HG03025 (cell line): ENCODE results near the gene GSTCD.
"Not testable (repeated sequence)": the region's sequence is repeated elsewhere in the genome, so short reads cannot be mapped to it uniquely, and the experiment has no call there.

Experiments
- ATAC-seq: cut with Tn5 transposase; IDR thresholded peaks from one replicate; pipeline ENCODE4 v1.9.1; 2021; ENCODE audit warnings: mild to moderate bottlenecking, moderate library complexity; ENCODE audit not compliant: unreplicated experiment, low FRiP score

The GSTCD gene, protein sequence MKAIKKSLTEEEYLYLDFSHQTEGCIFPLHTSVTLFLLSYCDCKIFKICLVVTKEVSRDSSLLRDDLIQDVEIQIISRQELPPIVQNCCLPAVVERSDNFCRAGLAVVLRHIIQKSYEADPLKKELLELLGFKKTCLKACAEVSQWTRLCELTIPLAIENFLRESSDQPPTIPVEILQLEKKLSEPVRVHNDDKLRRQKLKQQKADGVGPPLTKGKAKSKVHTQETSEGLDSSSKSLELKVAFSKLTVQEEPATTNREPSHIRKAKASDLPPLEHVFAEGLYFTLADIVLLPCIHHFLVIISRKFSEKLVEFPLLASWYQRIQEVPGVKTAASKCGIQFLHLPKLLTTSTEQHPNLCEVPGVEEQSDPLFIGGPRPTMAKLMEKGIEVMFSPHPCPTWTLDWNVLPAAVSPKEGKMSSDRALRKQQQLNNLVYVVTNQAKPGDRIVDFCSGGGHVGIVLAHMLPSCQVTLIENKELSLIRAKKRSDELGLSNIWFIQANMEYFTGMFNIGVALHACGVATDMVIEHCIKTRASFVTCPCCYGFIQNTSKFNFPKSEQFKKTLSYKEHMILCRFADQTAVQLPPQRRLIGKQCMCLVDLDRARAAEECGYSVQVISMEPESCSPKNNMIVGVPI

DNA sequence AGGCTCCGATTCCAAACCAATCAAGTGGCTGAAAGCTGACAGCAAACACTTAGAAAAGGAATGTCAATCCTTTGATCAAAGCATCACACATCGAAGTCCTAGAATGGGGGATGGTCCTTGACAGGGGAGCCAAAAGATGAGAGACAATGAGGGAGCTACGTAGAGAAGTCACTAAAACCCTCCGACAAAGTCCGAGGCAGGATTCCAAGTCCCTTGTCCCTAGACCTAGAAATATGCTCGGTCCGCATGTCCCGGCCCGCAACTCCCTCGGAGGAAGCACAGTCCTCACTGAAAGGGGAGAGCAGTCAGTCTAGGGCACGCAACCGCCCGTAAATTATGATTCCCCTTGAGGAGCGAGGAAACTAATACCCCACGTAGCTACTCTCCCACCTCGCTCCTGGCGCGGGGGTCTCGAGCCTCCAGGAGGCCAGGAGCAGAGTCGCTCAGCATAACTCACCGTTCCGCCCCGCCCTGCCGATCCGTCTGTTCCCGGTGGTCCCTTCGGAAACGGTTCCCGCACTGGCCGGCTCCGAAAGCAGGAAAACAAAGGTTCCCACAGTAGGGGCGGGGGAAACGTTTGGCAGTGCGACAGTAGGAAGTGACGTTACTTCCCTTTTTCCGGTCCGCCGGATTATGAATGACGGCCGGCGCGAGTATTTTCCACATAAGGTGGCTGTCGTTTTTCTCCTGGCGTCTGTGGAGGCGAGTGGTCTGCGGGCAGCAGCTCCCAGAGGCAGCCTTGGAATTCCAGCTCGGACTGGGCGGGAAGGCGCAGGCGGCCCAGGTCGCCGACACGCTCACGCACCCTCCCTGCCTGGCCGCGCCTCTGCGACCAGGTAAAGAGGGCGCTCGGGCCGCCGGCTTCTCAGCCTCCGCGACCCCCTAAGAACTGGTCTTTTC lies at the start of gene GSTCD, which contains the start of gene INTS12:
GSTCD (plus strand) TSS at position 604 of the 900 bp plus-strand sequence. CDS start 8,830 bp downstream, outside the sequence.
INTS12 (minus strand) TSS at position 509 of the 900 bp plus-strand sequence. CDS start 8,684 bp downstream, outside the sequence.
- peak; percentile 82 for ATAC-seq

DNA sequence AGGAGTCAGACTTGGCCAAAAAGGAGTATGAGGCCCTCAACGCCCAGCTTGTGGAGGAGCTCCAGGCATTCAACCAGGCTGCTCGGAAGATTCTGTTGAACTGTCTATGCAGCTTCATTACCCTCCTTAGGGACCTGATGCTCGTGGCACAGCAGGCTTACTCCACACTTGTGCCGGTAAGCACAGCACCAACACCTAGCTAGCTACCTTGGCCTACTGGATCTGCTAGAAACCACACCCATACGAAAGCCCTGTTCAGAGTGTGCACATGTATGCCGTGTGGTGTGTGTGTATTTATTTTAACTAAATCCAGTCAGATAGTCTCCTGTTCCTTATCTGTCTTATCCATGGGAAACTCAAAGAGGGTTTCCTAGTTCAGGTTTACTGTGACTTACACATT lies 49.4 kb upstream of the GSTCD start:
- ATAC-seq: no peak

DNA sequence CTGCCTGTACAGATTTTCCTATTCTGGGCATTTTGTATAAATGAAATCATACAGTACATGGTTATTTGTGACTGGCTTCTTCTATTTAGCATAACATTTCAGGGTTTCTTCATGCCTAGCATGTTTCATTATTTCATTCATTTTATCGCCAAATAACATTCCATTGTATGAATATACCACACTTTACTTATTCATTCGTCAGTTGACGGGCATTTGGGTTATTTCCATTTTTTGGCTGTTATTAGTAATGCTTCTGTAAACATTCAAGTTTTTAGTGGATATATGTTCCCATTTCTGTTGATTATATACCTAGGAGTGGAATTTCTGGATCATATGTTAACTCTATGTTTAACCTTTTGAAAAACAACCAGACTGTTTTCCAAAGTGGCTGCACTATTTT lies 47.6 kb upstream of the GSTCD start:
- ATAC-seq: no peak

DNA sequence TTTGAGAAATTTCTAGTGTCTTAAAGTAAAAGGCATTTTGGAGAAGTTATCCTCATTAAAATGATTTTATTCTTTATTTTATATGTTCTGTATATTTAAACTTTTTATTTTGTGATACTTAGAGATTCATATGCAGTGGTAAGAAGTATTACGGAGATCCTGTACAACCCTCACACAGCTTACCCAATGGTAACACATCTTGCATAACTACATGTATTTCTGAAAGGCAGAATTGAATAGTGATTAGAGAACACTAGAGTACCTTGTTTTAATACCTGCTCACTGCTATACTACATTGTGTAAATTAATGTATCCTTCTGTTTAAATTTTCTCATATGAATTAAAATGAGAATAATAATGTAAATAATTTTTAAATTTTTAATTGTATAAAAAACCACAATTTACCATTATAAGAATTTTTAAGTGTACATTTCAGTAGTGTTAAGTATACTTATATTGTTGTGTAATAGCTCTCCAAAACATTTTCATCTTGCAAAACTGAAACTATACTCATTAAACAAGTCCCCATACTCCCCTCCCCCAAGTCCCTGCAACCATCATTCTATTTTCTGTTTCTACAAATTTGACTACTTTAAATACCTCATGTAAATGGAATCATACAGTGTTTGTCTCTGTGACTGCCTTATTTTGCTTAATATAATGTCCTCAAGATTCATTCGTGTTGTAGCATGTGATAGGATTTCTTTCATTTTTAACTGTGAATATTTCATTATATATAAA lies 45.5 kb upstream of the GSTCD start:
- ATAC-seq: no peak

DNA sequence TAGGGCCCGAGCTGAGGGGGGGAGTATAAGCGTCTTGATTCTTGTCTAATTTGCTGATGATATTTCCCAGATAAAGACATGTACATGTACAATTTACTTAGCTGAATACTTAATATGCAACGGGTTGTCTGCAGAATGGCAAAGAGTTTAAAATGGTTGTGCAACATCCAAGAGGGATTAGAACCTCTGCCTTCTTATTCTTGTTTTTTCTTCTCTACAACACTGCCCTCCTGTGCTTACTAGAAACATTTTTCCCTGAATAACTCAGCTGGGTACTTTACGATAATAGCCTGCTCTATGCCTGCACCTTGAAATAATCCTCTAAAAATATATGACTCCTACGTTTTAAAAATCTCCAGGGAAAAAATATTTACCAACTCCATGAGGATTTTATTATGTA lies 41.9 kb upstream of the GSTCD start:
- ATAC-seq: no peak

DNA sequence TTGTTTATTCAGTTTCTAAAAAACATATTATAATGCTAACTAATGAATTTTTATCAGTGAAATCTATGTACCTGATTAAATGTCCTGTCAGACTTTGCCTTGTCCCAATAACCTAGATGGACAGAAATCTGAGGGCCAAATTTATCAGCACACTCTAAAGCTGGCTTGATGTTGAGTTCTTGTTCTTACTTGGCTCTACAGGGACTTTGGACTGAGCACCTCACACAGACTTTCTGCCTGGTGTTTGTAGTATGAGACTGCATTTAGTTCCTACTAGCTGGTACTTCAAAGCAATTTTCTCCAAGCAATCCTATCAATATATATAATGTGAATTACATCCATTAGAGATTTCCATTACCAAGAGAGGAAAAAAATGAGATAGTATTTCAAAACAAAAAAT lies 37.9 kb upstream of the GSTCD start:
- ATAC-seq: no peak

DNA sequence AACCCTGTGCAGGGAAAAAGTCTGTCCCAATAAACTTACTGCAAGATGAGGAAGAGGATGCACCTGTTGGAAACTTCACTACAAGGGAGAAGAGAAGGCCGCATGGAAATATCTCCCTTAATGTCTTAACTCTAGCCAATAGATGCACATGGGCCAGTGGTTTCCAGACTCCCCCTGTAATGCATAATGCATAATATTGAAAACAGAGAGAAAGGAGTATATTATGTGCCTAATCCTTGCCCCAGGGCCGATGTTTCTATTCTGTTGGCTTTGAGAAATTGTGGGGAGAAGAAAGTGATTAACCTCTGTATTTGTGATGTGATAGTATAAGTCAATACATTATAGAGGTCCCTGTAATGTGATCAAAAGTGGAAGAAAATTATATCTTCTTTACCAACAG lies 37.3 kb upstream of the GSTCD start:
- ATAC-seq: no peak

DNA sequence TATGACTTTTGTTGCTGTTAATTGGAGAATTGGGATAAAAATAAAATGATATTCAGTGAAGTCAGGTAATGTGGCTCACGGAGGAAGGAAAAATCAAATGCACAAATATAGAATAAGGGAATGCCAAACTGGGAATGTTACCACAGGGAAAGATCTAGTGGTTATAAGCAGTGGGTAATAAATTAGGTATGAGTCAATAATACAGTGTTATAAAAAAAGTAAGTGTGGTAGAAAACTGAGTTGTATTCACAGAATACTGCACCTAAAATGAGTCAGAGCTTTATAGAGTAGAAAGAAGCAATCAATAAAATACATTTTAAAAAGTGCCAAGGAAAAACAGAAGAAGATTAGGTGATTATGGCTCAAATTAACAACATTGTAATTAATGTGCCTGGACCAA lies 34.6 kb upstream of the GSTCD start:
- ATAC-seq: no peak

DNA sequence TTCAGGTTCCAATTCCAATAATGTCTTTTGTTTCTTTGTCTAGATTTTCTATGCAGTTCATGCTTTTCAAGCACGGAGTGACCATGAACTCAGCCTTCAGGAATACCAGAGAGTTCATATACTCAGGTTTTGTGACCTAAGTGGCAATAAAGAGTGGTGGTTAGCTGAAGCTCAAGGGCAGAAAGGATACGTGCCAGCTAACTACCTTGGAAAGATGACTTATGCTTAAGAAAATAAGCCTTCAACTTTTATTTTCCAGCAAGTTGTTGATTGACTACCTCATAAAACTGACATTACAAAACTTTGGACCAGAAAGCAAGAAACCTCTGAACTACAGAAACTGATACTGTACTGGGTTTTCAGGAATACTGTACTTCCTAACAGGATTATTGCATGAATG lies 30.9 kb upstream of the GSTCD start:
- no peak for ATAC-seq

DNA sequence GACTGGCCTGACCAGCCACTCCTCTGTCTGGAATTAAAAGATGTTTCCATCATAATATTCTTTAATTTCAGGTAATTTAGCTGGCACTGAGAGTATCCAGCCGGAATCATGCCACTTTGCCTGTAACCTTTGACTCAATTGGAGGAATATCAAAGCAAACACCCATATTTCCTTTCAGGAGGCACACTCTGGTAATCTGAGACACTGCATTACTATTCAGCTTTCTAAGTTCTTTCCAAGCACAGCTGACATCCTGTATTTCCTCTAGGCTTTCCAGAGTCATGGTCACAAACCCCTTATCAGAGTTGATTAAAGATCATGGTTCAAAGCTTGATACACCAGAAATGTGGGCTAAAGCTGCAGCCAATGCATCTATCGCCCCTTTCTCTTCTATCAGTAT lies 29.4 kb upstream of the GSTCD start:
- ATAC-seq: no peak

DNA sequence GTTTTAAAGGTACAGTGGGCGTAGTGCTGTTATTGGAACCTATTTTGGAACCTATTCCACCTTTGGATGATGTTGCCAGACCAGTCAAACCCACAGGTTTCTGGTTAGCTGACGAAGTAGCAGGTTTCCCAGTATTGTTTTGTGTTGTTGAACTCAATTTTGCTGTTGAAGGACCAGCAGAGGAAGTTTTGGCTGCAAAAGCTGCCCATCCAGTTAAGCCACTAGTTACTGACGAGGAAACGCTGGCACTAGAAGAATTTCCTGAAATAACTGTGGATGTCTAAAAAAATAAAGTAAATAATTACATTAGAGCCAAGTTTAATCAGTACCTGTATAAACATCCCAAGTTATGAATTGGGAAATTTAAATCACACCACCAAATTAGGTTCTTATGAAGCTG lies 25.5 kb upstream of the GSTCD start:
- no peak for ATAC-seq

DNA sequence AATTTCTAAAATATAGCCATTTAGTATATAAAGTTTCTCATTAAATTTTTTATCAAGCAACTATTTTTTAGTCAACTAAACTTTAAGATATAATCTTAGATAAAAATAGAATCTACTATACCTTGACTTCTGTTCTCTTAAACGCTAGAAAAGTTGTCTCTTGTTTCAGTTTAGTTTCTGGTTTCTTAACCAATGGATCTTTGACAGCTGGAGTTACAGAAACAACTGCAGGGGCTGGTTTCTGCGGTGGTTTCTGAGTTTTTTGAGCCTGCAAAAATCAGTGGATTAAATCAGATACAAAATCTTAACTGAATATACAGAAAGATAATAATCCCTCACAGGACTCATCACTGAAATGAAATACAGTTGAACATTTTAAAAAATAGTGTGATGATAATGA lies 22.0 kb upstream of the GSTCD start:
- no peak for ATAC-seq

DNA sequence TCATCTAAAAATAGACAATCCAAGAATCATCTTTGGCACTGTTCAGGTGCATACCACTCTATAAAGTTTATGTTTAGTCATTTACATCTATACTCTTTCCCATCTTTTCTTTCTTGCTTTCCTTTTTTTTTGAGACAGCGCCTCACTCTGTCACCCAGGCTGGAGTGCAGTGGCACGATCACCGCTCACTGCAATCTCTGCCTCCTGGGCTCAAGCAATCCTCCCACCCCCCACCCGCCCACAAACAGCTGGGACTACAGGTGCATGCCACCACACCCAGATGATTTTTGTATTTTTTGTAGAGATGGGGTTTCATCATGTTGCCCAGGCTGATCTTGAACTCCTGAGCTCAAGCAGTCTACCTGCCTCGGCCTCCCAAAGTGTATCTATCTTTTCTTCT lies 13.8 kb upstream of the GSTCD start:
- ATAC-seq: not testable (repeated sequence)

DNA sequence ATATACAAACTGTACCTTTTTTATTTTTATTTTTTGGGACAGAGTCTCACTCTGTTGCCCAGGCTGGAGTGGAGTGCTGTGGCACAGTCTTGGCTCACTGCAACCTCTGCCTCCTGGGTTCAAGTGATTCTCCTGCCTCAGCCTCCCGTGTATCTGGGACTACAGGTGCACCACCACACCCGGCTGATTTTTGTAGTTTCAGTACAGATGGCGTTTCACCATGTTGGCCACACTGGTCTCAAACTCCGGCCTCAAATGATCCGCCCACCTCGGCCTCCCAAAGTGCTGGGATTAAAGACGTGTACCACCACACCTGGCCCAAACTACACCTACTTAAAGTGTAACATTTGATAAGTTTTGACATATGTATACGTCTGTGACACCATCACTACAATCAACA lies 12.8 kb upstream of the GSTCD start:
- ATAC-seq: not testable (repeated sequence)

DNA sequence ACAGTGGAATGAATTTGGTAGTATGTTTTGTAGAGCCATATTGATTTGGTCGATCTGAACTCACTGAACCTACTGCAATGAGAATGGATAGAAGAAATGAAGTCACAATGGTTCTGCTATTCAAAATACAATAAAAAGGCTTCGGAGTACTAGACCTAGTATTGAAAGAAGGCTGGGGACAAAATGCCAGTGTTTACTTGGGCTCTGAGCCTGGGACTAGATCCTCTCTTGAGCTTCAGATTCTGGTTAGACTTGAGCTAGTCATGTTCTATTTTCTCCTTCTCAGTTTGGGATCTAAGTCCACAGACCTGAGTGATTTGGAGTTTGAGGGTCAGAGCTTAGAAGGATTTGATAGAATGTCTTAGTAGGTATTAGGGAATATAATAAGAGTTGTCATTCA lies 10.0 kb upstream of the GSTCD start:
- no peak for ATAC-seq

DNA sequence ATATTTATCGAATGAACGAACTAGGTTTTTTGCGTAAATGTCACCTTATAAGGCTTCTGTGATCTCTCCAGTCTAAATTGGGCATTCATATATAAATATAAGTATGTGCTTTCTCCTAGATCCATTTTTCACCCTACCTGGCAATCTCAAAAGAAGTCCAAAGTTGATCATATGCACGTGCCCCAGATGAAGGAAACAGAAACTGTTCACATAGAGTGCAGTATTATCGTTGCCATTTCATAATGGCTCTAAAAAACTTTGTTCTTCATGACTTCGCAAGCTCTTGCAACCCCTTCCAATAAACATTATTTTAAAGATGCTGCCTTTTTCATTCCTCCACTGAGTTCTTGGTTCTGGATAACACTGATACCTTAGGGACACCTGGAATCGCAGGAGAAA lies 803 bp upstream of the GSTCD start:
- ATAC-seq: no peak

DNA sequence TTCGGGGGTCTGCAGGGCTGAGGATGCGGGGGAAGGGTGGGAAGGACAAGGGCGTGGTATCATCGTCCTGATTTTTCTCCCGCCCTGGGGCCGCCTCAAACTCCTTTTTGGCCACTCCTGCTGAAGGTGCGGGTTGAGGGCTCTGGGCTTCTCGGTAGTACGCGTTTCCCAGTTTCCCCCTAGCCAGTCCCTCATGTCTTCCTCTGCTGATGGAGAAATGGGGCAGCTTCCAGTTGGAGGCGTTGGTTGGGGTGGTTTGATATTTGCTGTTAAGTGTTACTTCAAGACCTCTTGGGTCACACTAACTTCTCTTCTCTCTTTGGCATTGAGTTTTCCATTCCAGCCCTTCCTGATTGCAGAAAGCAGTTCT lies 482 bp downstream of the GSTCD start:
- peak; percentile 22 for ATAC-seq

DNA sequence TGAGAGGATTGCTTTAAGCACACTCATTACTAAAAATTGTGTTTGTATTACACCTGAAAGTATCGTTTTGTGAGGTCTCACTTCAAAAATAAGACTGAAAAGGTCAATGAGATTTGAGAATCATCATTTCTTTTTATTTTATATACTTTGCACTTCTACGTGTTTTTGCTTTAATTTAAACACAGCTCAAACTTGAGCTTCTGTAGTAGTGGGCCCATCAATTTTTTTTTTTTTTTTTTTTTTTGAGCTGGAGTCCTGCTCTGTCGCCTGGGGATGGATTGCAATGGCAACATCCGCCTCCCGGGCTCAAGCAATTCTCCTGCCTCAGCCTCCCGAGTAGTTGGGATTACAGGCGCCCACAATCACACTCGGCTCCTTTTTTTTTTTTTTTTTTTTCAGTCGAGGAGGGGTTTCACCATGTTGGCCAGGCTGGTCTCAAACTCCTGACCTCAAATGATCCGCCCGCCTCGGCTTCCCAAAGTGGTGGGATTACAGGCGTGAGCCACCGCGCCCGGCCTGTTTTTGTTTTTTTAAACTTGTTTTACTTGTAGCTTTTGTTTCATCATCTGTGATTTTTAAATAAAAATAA lies 1.5 kb downstream of the GSTCD start:
- ATAC-seq: no peak

DNA sequence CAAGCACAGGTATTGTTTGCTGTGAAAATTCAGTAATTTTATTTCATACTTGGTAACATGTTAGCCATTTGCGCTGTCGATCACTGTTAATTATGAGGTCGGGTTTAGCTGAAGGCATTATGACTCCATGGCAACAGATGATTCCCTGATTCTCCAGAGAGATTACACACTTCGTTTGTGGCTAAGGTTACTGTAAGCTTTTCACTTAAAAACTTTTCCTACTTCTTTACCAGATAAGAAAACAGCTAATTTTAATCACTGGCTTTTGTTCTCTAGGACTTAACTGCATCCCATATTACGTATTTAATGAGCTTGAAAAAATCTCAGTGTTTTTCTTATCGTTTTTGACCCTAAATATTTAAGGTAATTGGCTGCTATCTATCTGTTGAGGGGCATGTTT lies 2.1 kb downstream of the GSTCD start:
- ATAC-seq: no peak

DNA sequence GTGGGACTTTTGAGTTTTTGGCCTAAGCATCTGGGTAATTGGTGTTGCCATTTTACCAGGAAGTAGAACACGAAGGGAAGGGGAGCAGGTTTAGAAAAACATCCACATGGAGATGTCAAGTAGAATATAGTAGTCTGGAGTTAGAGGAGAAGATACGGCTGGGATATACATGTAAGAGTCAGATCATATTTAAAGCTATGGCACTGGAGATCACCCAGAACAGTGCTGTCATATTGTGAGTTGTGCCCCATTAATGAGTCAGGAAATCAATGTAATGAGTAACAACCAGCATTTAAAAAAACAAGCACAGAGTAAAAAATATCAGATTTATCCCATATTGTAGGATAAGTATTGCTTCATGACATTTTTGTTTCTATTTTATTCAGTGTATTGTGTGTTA lies 4.2 kb downstream of the GSTCD start:
- ATAC-seq: no peak
